Inferior parietal cortex (tissue), 1 donor: ENCODE measurements around the gene DPYSL3.
"Not testable (repeated sequence)": the region's sequence is repeated elsewhere in the genome, so short reads cannot be mapped to it uniquely, and the experiment has no call there.

Source experiments
- DNase-seq: peaks from one replicate; pipeline ENCODE4 v3.0.0-alpha.2; 2016; ENCODE audit errors: extremely low spot score

Gene DPYSL3

DNA sequence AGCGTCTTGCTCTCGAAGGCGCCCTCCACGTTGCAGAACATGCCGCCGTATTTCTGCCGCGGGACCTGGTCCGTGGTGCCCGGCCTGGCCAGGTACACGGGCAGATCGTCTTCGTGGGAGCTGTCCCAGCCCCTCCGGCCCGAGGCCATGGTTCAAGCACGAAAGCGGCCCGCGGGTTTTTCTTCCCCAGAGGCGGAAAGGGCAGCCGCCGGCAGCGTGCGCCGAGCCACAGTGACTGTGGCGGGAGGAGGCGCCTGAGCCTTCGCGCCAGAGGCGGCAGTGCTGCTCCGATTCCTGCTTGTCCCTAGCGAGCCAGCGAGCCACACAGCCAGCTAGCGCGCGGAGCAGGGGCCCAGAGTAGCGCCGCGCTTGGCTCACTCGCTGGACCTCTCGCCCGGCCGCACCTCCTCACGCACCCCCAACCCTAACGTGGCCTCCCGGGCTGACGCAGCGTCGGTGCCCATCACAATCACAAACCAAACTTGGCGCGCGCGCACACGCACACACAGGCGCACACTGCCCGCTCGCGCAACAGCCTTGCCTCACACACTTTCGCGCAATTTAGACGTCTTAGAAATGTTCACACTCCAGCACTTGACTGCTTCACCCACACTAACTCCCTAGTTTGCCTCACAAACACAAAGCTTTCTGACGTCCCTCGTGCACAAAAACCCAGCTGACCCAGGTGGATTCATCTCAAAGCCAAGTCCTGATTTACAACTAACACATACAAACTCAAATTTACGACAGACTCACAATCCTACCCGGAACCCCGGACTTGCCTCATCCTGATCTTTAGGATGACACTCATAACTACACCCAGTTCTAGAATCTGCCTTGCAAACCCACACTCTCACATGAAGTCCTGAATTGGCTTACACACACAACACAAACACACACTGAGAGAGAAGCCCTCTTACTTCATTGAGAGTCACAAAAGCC, at the start of gene DPYSL3:
Gene DPYSL3 (minus strand): TSS at position 359 of the 942 bp plus-strand sequence. CDS start 210 bp downstream, at position 149.
- DNase-seq, result peak; percentile 50

DNA sequence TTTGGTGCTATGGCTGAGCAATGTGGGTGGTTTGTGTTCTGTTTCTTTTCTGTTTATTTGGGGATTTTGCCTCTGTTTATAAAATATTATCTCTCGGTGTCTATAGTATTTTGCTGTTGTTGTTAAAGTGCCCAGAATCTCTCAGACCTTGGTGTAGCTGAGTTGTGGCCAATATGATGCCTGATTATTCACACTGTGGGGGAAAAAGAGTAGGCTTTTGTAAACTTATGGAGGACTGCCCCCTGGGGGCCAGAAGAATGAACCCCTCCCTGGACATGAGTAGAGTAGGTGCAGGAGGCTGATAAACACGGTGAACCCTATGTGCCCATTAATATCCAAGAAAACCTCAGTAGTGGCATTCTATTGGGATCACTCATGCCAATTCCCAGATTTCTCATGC, 49.0 kb upstream of the DPYSL3 start:
- peak; percentile 20 for DNase-seq

DNA sequence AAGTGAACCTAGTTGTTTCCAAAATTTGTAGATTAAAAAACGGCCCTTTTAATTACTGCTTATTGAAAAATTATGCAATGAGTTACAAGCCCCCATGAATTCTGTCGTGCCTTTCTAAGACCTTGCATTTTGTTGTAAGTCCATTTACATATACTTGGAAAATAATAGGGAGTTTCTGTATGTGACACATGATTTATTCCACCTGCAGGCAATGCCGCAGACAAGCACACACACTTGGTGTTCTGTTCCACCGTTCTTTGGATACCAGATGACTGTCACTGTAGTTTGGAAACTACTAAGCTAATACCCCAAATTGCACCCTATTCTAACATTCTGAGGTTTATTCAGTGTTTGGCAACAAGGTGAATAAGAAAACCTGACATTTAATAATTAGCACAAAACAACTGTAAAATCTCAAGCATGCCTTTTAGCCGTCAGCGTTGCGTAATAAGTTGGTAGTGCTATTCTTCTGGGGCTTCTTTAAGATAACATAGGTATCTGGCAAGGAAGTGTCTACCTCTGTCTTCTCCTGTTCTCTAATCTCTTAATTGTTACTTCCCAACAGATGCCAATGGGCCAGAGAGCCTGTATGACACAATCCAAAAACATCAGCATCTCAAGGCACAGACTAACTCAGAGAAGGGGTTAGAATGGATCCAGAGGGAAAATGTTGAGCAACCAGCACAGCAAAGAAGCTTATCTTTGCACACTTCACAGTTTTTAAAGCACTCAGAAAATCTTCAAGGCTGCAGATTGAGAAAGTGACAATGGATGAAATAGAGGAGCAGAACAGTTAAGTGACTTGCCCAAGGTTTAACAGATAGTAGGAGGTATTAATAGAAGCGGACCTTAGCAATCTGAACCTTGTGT, 48.2 kb upstream of the DPYSL3 start:
- no peak for DNase-seq

DNA sequence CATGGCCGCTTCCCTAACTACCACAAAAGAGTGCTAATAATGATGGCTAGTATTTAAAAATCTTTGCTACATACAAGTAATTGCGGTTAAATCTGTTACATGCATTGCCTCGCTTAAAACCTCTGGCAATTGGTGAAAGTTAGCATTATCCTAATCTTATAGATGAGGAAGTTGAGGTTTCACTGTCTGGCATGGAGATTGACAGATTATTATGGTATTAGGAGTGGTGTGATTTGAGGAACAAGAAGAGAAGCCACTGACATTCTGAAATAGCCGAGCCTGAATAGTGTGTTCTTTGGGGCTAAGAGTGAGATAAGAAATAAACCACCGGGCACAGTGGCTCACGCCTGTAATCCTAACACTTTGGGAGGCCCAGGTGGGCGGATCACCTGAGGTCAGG, 45.3 kb upstream of the DPYSL3 start:
- DNase-seq, result no peak

DNA sequence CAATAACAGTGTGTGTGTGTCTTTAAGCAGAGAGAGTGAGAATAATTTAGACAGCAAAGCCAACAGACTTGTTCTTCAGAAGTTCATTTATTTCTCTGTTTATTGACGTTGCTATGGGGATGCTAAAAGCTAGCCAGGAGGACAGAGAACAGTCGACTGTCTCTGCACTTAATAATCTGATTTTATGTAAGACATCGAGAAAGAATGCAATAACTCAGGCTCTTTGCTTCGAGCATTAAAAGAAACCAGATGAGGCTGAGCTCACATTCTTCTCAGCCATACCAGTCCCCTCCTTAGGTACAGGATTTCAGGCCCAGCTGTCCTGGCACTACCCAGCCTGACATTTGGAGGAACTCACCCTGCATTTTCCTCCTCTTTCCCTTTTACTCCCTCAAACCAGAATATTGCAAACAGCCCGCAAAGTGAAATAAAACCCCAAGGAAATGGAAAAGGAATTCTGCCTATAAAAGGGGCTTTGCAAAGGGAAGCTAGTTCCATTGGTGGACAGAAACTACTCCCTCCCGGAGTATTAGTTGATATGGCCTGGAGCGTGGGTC, 44.5 kb upstream of the DPYSL3 start:
- no peak for DNase-seq

DNA sequence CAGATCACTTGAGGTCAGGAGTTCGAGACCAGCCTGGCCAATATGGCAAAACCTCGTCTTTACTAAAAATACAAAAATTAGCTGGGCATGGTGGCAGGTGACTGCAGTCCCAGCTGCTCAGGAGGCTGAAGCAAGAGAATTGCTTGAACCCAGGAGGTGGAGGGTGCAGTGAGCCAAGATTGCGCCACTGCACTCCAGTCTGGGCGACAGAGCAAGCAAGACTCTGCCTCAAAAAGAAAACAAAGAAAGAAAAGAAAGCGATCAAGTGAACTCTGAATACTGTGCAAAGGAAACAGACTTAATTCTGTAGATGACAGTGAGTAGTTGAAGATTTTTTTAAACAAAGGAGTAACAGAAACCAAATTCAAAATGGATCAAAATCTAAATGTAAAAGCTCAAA, 43.9 kb upstream of the DPYSL3 start:
- not testable (repeated sequence) for DNase-seq

DNA sequence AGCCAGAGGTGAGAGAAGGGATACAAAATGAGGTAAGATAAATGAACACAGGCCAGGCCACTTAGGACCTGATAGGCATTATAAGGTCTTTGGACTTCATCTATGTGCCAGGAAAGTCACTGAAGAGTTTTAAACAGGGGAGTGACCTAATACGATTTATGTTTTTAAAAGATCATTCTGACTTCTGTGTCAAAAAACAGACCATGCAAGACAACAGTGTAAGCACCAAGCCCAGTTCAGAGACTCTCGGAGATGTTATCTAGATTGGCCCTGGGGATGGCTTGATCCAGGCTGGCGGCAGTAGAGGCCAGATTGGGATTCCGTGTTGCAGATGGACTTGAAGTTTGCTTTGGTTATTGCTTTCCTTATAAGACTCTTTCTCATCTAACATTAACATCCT, 43.0 kb upstream of the DPYSL3 start:
- DNase-seq, result no peak

DNA sequence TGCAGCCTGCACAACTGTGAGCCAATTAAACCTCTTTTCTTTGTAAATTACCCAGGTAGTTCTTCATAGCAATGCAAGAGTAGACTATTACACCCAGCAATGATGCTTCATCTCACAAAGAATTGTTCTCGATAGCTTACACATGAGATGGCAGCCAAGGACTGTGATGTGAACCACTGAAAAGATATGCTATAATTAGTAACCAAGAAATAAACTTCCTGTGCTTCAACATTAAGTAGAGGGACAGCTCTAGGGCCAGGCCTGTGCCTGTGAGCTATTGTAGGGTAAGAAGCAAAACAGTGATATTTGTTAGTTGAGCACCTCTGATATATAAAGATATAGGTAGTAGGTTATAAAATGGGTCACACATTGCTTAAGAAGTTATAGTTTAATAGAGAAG, 41.8 kb upstream of the DPYSL3 start:
- DNase-seq, result no peak

DNA sequence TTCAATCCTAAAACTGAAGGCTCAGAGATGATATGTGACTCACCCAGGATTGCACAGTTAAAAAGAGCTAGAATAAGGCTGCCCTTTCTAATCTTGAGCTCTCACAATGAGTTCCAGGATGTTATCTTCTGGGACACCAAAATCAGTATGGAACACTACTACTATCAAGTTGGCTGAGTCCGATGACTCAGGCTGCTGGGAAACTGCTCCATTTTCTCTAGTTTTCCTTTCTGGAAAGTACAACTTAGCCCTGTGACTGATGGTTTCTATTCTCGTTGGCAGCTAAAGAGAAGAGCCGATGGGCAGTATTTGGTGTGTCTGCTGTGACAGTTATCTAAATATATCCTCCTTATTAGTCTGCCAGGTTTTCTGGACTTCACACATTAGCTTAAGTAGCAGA, 37.9 kb upstream of the DPYSL3 start:
- no peak for DNase-seq

DNA sequence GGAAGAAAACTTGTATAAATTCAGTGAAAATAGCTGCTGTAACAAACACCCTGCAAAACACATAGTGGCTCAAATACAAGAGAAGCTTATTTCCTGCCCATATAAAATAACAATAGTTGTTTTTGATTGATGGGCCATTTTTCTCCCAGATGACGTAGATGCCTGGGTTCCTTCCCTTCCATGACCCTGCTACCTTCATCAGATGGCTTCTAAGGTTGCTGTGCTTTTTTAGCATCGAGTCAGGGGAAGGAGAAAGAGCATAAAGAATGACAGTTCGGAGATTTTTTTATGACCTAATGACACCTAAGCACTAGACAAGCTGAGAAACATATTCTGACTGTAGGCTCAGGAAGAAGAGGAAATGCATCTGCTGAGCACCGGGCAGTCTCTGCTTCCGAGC, 34.7 kb upstream of the DPYSL3 start:
- no peak for DNase-seq

DNA sequence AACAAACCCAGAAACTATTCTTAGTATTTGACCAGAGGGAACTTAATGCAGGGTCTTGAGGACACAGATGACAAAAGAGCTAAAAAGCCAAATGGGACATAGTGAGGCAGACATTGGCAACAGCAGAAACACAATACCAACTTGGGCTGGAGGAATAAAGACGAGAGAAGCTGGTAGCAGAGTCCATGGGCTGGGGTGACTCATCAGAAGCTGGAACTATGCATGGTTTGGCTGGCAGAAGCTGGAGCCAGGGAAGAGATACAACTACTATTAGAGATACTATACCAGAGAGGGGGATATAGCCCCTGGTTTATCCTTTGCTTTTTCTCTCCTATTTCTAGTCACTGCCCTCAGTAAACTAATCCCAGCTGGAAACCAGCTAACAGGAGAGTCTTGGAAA, 29.2 kb upstream of the DPYSL3 start:
- no peak for DNase-seq

DNA sequence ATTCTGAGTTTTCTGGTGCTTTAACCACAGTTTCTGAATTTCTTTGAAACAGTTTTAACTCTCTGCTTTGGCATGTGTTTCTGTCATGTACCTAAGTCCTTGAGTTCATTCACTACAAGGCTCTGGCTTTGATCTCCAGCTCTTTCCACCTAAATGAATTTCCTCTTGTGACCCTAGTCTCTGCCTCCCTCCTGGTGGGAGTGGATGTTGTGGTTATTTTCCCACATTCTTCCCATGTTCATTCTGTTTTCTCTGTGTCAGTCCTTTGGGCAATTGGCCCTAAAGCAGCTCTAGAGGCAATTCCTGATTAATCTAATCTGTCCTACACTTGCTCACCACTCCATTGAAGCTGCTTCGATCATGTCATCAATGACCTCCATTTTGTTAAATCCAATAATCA, 28.4 kb upstream of the DPYSL3 start:
- DNase-seq, result no peak

DNA sequence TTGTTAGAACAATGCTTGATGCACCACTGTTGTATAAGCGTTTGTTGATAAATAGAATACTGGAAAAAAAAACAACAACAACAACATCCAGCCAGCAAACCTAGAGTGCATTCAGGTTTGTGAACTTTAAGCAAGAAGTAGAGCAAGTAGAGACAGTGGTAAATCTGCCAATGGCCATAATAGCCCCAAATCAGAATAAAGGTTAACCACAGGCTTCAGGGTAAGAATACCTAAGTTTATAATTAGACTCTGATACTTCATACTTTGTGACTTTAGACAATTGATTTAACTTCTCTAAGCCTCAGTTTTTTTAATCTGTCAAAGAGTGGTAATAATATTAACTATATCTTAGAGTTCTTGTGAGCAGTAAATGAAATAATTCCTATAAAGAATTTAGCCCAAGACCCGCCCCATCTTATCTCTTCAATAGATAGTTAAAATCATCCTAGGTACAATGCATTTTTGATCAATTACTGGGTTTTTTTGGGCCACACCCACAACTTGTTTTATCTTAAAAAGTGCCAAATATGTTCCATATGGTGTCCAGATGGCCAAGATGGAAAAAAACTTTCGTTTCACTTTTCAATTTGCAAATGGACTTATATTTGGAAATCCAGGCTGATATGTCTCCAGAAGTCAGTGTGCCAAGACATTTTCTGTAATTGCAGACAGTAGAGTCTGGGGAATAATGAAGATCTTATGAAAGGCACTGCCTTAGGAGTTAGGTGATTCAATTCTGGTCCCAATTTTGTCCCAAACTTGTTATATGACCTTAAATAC, 24.5 kb upstream of the DPYSL3 start:
- peak; percentile 36 for DNase-seq

DNA sequence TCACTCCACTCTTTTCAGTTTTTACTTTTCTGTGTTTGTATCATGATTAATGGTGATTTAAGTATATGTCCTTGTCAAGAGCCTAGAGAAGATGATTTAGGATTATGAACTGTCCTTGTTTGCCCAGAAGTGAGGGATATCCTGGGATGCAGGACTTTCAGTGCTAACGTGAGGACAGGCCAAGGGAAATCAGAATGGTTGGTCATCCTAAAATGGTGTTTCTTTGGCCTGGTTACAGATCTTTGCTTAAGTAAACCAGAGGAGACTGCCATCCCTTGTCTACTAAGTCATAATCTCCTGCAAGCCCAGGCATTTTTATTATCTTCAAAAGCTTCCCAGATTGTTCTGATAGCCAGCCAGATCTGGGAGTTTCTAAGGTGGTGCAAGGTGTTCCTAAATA, 22.3 kb upstream of the DPYSL3 start:
- DNase-seq, result no peak

DNA sequence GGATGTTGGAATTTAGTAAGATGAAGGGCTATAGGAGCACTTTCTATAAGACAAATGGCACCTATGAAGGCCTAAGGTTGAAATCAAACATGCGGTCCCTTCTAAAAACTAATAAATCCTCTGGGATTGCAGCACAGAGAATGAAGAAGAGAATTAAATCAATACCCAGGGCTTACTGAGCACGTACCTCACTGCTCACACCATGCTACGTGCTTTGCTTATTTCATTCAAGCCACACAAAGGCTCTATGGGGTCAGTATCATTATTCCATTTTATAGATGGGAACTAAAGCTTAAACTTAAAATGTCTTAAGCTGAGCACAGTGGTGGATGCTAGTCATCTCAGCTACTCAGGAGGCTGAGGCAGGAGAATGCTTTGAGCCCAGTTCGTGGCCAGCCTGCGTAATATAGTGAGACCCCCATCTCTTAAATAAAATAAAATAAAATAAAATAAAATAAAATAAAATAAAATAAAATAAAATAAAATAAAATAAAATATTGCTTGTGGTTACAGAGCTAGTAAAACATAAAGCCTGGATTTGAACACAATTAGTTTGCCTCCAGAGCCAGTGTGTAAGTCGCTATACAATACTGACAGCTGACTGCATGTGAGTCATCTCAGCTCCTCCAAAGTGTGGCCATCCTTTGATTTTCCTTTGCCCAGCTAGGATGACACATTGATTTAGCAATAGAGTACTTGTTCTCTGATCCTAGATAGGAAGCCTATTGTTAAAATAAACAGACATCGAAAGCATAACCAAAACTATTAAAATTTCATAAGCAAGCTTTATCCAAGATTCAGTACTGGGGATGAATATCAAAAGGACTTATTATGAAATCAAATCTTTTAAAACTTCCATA, 20.9 kb upstream of the DPYSL3 start:
- no peak for DNase-seq

DNA sequence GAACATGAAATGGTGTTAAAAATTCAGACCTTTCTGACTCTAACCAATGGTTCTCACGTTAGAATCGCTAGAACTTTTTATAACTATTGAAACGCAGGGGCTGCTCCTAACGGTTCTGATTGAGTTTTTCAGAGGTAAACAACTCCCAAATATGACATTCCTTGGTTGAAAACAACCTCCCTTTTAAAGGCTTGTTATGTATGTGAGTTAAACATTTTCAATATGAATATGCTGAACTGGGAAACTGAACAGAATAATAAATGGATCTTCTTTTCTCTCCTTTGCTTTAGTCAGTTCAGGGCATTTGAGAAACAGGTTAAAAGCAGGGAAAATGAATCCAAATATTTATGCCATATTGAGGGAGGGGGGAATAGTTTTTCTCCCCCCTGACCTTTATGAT, 13.2 kb upstream of the DPYSL3 start:
- DNase-seq, result no peak

DNA sequence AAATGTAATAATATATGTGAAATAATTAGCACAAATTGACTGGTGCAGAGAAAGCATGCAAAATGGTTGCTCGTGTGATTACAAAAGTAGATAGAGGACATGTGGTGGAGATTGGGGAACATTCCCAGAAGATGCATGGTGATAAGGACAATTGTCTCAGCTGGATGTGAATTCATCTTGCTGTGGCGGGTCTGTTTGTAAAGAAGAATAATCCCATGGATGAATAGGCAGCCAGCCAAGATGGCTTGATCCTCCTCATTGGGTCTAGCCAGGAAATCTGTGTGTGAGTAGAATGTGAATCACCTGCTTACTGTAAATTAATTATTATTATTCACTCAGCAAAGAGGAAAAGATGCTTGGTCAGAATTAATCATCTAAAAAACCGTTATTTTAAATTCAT, 12.6 kb upstream of the DPYSL3 start:
- DNase-seq, result no peak

DNA sequence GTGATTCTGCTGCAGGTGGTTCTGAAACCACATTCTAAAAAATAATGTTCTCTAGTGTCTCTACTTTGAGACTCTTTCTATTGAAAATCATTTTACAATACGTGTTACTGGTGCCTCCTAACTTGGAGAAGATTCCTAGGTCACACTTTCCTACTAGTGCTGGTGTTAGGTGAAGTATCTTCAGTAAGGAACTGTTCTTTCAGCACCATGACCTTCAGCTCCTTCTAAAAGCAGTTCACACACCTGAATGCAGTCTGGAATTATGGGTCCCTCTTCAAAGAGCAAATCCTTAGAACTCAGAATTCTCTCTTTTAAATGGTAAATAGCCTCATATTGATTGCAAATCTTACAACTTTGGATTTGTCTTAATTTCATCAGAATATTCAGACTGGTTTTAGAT, 10.6 kb upstream of the DPYSL3 start:
- no peak for DNase-seq

DNA sequence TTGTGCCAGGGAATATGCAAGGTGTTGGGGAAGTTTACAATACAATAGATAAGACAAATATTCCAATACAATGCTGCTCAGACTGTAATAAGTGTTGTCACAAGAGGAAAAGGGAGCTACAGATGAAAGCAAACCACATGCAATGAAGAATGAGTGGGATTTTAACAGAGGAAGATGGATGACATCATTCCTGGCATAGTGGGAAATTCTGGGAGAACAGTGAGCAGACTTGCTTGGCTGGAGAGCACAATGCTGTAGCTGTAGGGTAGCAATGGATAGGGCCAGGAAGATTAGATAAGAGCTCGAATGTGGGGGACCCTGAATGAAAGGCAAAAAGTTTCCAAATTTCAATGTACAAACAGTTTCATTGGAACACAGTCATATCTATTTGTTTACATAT, 9.5 kb upstream of the DPYSL3 start:
- DNase-seq, result no peak

DNA sequence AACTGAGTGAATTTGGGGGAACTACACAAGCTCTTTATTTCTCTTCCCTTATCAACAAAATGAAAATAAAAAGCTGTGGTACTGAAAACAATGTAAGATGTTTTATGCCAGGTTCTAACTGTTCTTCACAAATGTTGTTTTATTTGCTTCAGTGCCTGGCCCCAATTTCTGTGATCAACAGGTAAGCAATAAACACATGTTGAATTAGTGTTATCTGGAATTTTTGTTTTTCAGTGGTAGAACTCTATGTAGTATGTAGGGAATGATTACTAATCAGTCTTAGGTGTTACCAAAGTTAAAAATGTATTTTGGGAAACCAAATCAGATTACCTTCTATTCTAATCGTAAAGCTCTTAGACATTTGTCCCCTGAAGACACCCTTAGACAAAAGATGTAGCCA, 7.5 kb upstream of the DPYSL3 start:
- no peak for DNase-seq

DNA sequence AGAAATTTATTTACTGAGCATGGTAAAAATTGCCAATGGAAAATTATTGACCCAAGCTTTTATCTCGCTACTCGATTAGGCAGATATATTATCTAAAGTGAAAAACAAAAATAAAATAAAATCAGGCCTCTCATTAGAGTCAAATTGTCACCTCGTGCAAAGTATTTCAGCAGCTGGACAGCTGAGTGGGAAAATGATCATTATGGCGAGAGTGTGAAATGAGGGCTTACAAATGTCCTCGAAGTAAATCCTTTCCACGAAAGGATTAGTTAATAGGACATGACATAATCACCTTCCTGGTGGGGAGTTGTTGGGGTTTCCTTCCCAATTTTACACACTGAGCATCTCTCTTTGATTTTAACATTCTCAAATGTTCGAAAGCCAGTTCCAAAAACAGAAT, 5.4 kb upstream of the DPYSL3 start:
- no peak for DNase-seq
